ENCODE results near the gene CFAP70.
"Not testable (repeated sequence)": the region's sequence is repeated elsewhere in the genome, so short reads cannot be mapped to it uniquely, and the experiment has no call there.

The CFAP70 gene

GRCh38 chr10:73399063-73399462 is 40.4 kb upstream of the CFAP70 start:
- TF ChIP-seq CTCF (conservative IDR thresholded peaks at IDR 0.05) = no peak

GRCh38 chr10:73398024-73398423 is 39.4 kb upstream of the CFAP70 start:
- peak; percentile 37 for TF ChIP-seq CTCF (conservative IDR thresholded peaks at IDR 0.05)
- no peak overlapping the region for H3K27ac ChIP-seq

More at GRCh38 chr10:73399063-73399462, 40.4 kb upstream of the CFAP70 start:
- no peak overlapping the region for H3K27ac ChIP-seq

- not testable (repeated sequence) for H3K27ac ChIP-seq
These were observed 35.7 kb upstream of the CFAP70 start for GRCh38 chr10:73394325-73394724.

GRCh38 chr10:73388228-73388627 is 29.6 kb upstream of the CFAP70 start:
- TF ChIP-seq CTCF (conservative IDR thresholded peaks at IDR 0.05) = no peak
- no peak overlapping the region for H3K27ac ChIP-seq

GRCh38 chr10:73386583-73386982 is 27.9 kb upstream of the CFAP70 start:
- H3K27ac ChIP-seq = no peak overlapping the region
- no peak for TF ChIP-seq CTCF (conservative IDR thresholded peaks at IDR 0.05)

- no peak overlapping the region for H3K27ac ChIP-seq
- TF ChIP-seq CTCF (conservative IDR thresholded peaks at IDR 0.05) = no peak
These were observed 20.5 kb upstream of the CFAP70 start for GRCh38 chr10:73379064-73379748.

- H3K27ac ChIP-seq = no peak overlapping the region
- TF ChIP-seq CTCF (conservative IDR thresholded peaks at IDR 0.05) = no peak
These were observed 18.0 kb upstream of the CFAP70 start for GRCh38 chr10:73376679-73377078.

- no peak overlapping the region for H3K27ac ChIP-seq
- no peak for TF ChIP-seq CTCF (conservative IDR thresholded peaks at IDR 0.05)
These were observed 9.6 kb upstream of the CFAP70 start for GRCh38 chr10:73368238-73368637.
